B cell (primary cell): ENCODE results near the gene BARX1. TPM values are rescaled to one million over a fixed set of nuclear protein-coding genes. Genes with fewer than 3 reads are reported as not detected.

ENCODE experiments used
- ATAC-seq: fragments of 200-7000 bp; cut with Tn5 transposase; one replicate; pipeline ENCODE4 v1.10.0; 2021; ENCODE audit warnings: low read depth, mild to moderate bottlenecking, moderate number of reproducible peaks, moderate library complexity
- CTCF ChIA-PET: fragments of 350-600 bp; sonication (Branson Sonifier 250); formaldehyde crosslinking; loops from one replicate; lab custom pipeline; 2021; ENCODE audit warnings: antibody characterized with exemption, inconsistent platforms; lab: Charles Lee
- POLR2A ChIA-PET: fragments of 350-600 bp; sonication (Branson Sonifier 250); formaldehyde crosslinking; loops from one replicate; lab custom pipeline; 2021; ENCODE audit warnings: antibody characterized with exemption; lab: Charles Lee
- DNase-seq: peaks from one replicate; pipeline ENCODE4 v3.0.0; 2013
- H2AFZ ChIP-seq: 2 replicates; pipeline ENCODE4 v1.6.1; 2012; ENCODE audit warnings: mild to moderate bottlenecking, low read depth, low read length; ENCODE audit not compliant: insufficient read depth, poor library complexity, severe bottlenecking
- H3K27ac ChIP-seq, 2 donors: 1 replicate in 1 of 2; 2 replicates in 1 of 2; pipeline ENCODE4 v1.5.1; 2012 to 2013; ENCODE audit warnings: low read length in 2 of 2, mild to moderate bottlenecking in 2 of 2, moderate library complexity in 1 of 2
- H3K27me3 ChIP-seq, 4 experiments: fragments of 200-600 bp in 1 of 4; sonication (generic) in 1 of 4; replicated peaks in 1 of 4; 1 replicate in 2 of 4; 2 replicates in 2 of 4; pipeline versions ENCODE4 v1.6.1 to v1.7.0; 2013 to 2016; ENCODE audit warnings: low read length in 3 of 4, mild to moderate bottlenecking in 2 of 4, mixed read lengths in 1 of 4, moderate library complexity in 1 of 4; ENCODE audit not compliant: insufficient read depth in 4 of 4, control insufficient read depth in 3 of 4; ENCODE audit errors: control extremely low read depth in 1 of 4
- H3K36me3 ChIP-seq, 2 experiments: replicated peaks in 1 of 2; 1 replicate in 1 of 2; 2 replicates in 1 of 2; pipeline versions ENCODE4 v1.6.1 to v1.7.1; 2013; ENCODE audit warnings: low read length in 1 of 2; ENCODE audit not compliant: insufficient read depth in 2 of 2, control insufficient read depth in 1 of 2; ENCODE audit errors: control extremely low read depth in 1 of 2, extremely low read depth in 1 of 2
- H3K4me1 ChIP-seq, 2 donors: fragments of 200-600 bp in 1 of 2; sonication (generic) in 1 of 2; 1 replicate in 1 of 2; 2 replicates in 1 of 2; pipeline versions ENCODE4 v1.5.1 to v1.6.1; 2013 to 2017; ENCODE audit warnings: low read length in 2 of 2; ENCODE audit not compliant: control insufficient read depth in 2 of 2, insufficient read depth in 2 of 2
- H3K4me2 ChIP-seq: replicated peaks from 2 replicates; pipeline ENCODE3; 2012; ENCODE audit warnings: mild to moderate bottlenecking, low read depth, low read length; ENCODE audit not compliant: poor library complexity, severe bottlenecking
- H3K4me3 ChIP-seq, 5 experiments: fragments of 200-600 bp in 1 of 5; sonication (generic) in 1 of 5; 1 replicate in 3 of 5; 2 replicates in 2 of 5; pipeline versions ENCODE4 v1.5.1 to v1.7.0; 2011 to 2016; ENCODE audit warnings: low read length in 4 of 5, mild to moderate bottlenecking in 4 of 5, low read depth in 2 of 5, control low read depth in 1 of 5, moderate library complexity in 1 of 5; ENCODE audit not compliant: insufficient read depth in 1 of 5; ENCODE audit errors: control extremely low read depth in 1 of 5, extremely low read depth in 1 of 5
- H3K79me2 ChIP-seq: fragments of 200-600 bp; sonication (generic); one replicate; pipeline ENCODE4 v1.6.0; 2016; ENCODE audit warnings: low read length; ENCODE audit not compliant: control insufficient read depth, insufficient read depth
- H3K9ac ChIP-seq: fragments of 200-600 bp; sonication (generic); 2 replicates; pipeline ENCODE4 v1.6.1; 2017; ENCODE audit warnings: mild to moderate bottlenecking, low read length, moderate library complexity
- H3K9me3 ChIP-seq, 3 donors: one replicate each; pipeline versions ENCODE4 v1.6.1 to v1.7.1; 2013; ENCODE audit warnings: low read length in 2 of 3; ENCODE audit not compliant: control insufficient read depth in 2 of 3, insufficient read depth in 1 of 3; ENCODE audit errors: control extremely low read depth in 1 of 3
- H4K20me1 ChIP-seq: 2 replicates; pipeline ENCODE4 v1.6.0; 2012; ENCODE audit warnings: mild to moderate bottlenecking, low read length; ENCODE audit not compliant: insufficient read depth, control insufficient read depth, poor library complexity, severe bottlenecking
- H3K27ac Mint-ChIP-seq: one replicate; pipeline ENCODE4 v1.8.0; 2021; ENCODE audit warnings: mixed read lengths
- H3K27me3 Mint-ChIP-seq: one replicate; pipeline ENCODE4 v1.8.0; 2021; ENCODE audit warnings: mixed read lengths
- H3K4me1 Mint-ChIP-seq: one replicate; pipeline ENCODE4 v1.8.0; 2021; ENCODE audit warnings: mixed read lengths
- H3K4me3 Mint-ChIP-seq: one replicate; pipeline ENCODE4 v1.8.0; 2021; ENCODE audit warnings: mixed read lengths
- H3K9me3 Mint-ChIP-seq: one replicate; pipeline ENCODE4 v1.8.0; 2022; ENCODE audit warnings: mixed read lengths; ENCODE audit not compliant: insufficient read depth
- CTCF ChIP-seq: fragments of 200-600 bp; IDR thresholded peaks from one replicate; pipeline ENCODE4 v1.8.0; 2022; ENCODE audit warnings: antibody characterized with exemption, mild to moderate bottlenecking
- EZH2 ChIP-seq: IDR thresholded peaks from 2 replicates; pipeline ENCODE4 v1.6.1; 2012; ENCODE audit warnings: borderline replicate concordance, low read depth, mild to moderate bottlenecking, moderate library complexity, low read length; ENCODE audit not compliant: insufficient read depth, poor library complexity, severe bottlenecking
- WGBS: methylation state at CpG from one replicate; pipeline ENCODE4 v1.1.5; 2013; ENCODE audit warnings: missing lambda C conversion rate; ENCODE audit not compliant: insufficient coverage; 5-methylcytosine and 5-hydroxymethylcytosine counted together
- intact Hi-C: fragments of 100-400 bp; cut with micrococcal nuclease; formaldehyde crosslinking; loops from one replicate; pipeline ENCODE4 v1.10.0; 2022
- polyA plus RNA-seq: library from polyadenylated mRNA; depleted of rRNA; stranded (reverse); fragments of >200 nt; gene quantifications from 2 replicates; pipeline ENCODE4 v1.2.3, GENCODE V29; 2012
- total RNA-seq, 2 donors: library from RNA; stranded (reverse); fragments of 120-200 nt in 1 of 2; gene quantifications; 1 replicate in 1 of 2; 2 replicates in 1 of 2; pipeline versions ENCODE4 v1.2.3 to v1.2.4, GENCODE V29; 2013 to 2022

The BARX1 gene
- total and polyA plus RNA-seq, 2 donors (not counting 1 experiment from before 2014, with no cell fraction given), result not detected

GRCh38 chr9:93979721-93980120, 24.6 kb upstream of the BARX1 start:
- Histone ChIP-seq H3K9ac (no peak overlapping the region), H3K36me3 (no peaks in the 10 kb centered on the region), H3K79me2 (no peaks in the 10 kb centered on the region), H3K27ac (no peak overlapping the region), H3K9me3 (no peaks in the 10 kb centered on the region), H2AFZ (no peak overlapping the region), H4K20me1 (no peaks in the 10 kb centered on the region), H3K4me1 (no peaks in the 10 kb centered on the region), H3K4me2 (no peak overlapping the region), H3K4me3 (no peak overlapping the region), H3K27me3 (peaks cover 0 to 4% (median 2%) of the 10 kb centered on the region in 4 experiments)
- ChIA-PET CTCF (no interaction called here), POLR2A (no interaction called here)
- no peak for DNase-seq
- intact Hi-C loops, result no loop called here
- TF ChIP-seq EZH2 (no peak), CTCF (no peak)
- H3K4me1 Mint-ChIP-seq, result no peaks in the 10 kb centered on the region
- peaks cover 4% of the 10 kb centered on the region for H3K9me3 Mint-ChIP-seq
- peaks cover 56% of the 10 kb centered on the region for H3K27me3 Mint-ChIP-seq
- 95% methylated on average over 2 of the region's 4 CpGs for WGBS
- ATAC-seq, result no peak
- no peak overlapping the region for H3K27ac Mint-ChIP-seq
- H3K4me3 Mint-ChIP-seq, result no peak overlapping the region

GRCh38 chr9:93978551-93978950, 23.4 kb upstream of the BARX1 start:
- Mint-ChIP-seq H3K27me3 (peaks cover 53% of the 10 kb centered on the region), H3K27ac (no peak overlapping the region), H3K4me3 (no peak overlapping the region), H3K4me1 (no peaks in the 10 kb centered on the region), H3K9me3 (no peaks in the 10 kb centered on the region)
- intact Hi-C loops, result no loop called here
- CTCF ChIA-PET, result interaction anchor here (1.0 kb wide), 1 partner anchor 14 kb away, joined by 4 read pairs; no protein-coding TSS in a partner anchor
- no peaks in the 10 kb centered on the region for H3K4me1 ChIP-seq
- 74% methylated on average over 2 of the region's 2 CpGs for WGBS
- H3K27me3 ChIP-seq, result peaks cover 0 to 4% (median 2%) of the 10 kb centered on the region in 4 experiments
- H2AFZ ChIP-seq, result no peak overlapping the region
- POLR2A ChIA-PET, result no interaction called here
- no peaks in the 10 kb centered on the region for H4K20me1 ChIP-seq
- no peak overlapping the region for H3K27ac ChIP-seq
- H3K79me2 ChIP-seq, result no peaks in the 10 kb centered on the region
- H3K4me2 ChIP-seq, result no peak overlapping the region
- TF ChIP-seq CTCF (no peak), EZH2 (no peak)
- DNase-seq (no peak), ATAC-seq (no peak)
- H3K9me3 ChIP-seq, result peaks cover 0 to 2% (median 0%) of the 10 kb centered on the region in 3 donors
- no peaks in the 10 kb centered on the region for H3K36me3 ChIP-seq
- no peak overlapping the region for H3K4me3 ChIP-seq
- no peak overlapping the region for H3K9ac ChIP-seq
